ENCODE results near the gene SP140L.
"Not testable (repeated sequence)": the region's sequence is repeated elsewhere in the genome, so short reads cannot be mapped to it uniquely, and the experiment has no call there.

Gene SP140L

DNA sequence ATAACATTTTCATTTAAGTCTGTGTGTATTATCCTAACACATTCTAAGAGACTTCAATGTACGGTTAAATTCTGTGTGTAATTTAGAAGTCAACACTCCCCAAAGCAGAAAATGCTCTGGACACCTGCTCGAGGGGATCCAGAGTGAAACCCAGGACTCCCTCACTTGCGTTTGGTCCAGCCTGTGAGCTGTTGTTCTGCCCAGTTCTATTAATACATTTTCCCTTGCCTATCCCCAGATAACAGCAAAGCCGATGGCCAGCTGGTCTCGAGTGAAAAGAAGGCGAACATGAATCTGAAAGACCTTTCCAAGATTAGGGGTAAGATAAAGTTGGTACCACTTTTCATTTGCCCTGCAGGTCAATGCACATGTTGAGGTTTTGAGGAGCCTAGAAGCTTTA, 58.0 kb downstream of the SP140L start:
- no peak for FAIRE-seq

DNA sequence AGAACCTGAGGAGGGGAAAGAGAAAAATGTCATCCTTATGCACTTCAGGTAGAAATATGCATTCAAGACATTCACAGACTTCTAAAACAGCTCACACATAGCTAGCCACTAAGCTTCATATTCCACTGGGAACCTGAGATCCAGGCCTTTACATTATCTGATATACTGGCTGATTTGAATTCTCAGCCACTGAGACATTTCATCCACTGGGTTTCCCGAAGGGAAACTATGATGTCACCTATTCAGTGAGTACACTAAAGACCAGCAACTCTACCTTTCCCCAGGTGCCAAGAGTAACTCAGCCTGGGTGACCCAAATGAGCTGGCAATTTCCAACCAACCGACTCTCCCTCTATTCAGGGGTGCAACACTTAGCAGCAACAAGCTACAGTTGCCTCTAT, 67.3 kb downstream of the SP140L start:
- FAIRE-seq = no peak

DNA sequence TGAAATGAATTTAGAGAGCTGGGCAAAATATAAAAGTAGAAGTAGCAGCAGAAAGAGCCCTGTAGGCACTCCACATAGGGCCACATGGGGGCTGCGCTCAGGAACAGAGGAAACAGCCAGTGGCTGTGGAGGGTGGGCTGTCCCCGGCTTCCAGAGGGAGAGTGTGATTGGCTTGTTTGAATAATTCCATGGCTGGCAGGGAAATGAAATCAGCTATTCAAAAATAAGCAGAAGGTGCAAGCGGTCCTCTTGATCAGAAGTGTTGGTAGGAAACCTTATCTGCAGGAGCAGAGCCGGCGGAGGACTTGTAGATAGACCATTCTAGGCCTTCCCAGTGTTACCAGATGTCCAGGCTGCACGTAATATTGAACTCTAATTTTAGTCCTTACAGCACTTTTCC, 71.7 kb downstream of the SP140L start:
- FAIRE-seq = not testable (repeated sequence)

DNA sequence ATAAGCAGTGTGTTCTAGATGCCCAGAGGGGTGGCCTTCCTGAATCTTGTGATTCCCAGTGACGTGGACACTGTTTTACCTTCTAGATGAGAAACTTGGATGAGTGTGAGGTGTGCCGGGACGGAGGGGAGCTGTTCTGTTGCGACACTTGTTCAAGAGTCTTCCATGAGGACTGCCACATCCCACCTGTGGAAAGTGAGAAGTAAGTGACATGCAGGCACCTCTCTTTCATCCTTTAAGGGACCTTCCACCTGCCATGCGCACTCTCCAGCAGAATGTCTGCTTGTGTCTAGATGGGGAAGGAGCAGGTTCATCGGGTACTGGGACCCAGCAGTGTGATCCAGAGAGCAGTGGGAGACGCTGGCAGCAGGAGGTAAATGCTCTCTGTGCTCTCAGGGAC, 73.0 kb downstream of the SP140L start:
- FAIRE-seq = no peak

DNA sequence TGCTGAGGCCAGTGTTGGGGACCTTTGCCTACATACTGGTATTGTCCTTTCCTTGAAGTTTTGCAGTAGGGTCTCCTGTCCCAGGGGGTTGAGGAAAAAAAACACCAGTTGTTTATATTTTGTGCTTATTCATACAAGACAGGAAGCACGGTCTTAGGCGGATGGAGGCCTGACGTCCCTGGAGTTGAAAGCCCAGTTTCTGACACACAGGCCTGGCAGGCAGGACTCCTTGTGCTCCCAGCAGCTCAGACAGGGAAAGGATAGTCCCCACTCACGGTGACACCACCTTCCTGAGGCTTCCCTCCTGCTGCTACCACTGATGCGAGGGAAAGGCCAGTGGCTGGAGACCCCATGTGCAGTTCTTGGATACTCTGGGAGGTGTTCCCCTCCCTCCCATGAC, 73.5 kb downstream of the SP140L start:
- FAIRE-seq = no peak

DNA sequence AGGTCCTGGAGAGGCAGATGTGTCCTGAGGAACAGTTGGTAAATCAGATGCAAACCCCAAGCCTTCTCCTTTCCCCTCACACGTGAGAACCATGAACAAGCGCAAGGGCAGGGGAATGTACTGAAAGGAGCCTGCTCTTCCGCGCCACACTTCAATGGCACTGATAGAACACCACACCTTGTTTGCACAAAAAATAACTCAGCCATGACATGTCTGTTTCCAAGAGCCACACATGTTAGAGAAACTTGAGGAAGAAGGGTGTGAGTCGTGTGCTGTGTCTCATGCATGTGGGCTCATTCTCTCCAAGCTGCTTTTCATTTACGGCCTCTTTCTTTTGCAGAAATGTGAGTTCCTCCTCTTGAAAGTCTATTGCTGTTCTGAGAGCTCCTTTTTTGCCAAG, 74.0 kb downstream of the SP140L start:
- FAIRE-seq = not testable (repeated sequence)

DNA sequence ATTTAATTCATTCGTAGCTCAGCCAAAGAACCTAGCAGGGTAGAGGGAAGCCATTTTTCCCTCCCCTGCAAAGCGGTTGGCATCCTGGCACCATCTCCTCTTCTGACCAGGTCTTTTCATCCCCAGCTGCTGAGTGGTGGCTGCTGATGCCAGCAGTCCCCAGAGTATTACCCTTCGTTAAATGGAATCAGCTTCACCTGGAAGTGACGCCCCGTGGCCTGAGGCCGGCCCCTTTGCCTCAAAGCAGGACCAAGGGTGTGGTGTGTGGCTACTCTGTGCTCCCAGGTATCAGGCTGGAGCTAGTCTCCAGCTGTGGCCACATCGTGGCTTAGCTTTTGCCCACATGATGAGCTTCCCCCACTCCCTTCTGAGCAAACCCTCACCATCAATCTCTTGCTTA, 76.8 kb downstream of the SP140L start:
- FAIRE-seq = no peak

DNA sequence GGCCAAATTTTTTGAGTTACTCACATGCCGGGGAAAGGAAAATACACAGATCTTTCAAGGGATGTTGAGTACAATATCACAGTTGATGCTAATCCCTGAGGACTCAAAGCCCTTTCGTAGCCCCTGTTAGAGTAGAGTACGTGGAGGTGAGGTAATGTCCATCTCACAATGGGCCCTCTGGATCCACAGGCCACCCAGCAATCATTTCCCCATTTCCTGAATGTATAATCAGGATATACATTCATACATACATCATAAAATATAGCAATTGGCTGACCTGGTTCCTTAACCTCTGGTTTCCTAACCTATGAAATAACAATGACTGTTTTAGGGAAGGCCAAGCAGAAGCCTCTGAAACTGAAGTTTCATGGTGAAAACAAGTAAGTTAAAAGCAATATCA, 78.8 kb downstream of the SP140L start:
- FAIRE-seq = no peak

DNA sequence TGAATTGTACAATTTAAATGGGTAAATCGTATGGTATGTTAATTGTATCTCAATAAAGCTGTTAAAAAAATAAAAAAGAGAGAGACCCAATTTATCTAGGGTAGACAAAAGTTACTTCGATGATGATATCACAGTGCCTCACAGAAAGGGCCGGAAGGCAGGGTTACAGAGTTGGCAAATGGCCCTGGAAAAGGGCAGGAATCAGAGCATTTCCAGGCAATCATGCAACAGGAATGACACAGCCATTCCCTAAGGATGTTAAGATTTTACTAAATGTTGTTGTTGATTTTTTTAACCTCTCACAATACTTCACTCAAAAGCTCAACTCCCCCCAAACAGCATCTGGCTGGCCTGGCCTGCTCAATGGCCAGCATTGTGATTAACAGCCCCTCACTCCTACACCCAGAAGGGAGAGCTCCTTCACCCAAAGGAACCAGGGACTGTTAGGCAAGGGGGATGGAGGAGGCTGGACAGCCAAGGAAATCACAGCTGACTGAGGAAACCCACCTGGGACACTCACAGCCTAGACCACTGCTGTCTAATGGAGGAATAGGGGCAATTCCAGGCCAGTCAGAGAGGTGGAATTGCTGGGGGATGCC, 81.3 kb downstream of the SP140L start:
- no peak for FAIRE-seq

DNA sequence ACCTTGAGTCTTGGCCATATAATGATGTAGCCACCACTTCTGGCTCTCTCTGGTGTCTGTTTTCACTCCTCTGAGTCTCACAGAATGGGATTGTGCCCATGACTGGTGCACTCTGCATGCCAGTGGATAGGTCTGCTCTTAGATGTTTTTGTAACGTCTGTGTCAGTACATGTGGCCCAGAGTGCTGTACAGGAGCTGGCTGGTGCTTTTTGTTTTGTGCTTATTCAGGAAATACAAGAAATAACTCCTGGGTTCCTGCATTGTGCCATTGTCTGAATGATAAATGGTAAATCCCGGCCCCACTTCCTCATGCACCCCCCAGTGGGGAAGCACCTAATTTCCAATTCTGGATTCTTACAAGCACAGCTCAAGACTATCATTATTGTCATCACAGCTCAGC, 82.3 kb downstream of the SP140L start:
- FAIRE-seq = not testable (repeated sequence)

DNA sequence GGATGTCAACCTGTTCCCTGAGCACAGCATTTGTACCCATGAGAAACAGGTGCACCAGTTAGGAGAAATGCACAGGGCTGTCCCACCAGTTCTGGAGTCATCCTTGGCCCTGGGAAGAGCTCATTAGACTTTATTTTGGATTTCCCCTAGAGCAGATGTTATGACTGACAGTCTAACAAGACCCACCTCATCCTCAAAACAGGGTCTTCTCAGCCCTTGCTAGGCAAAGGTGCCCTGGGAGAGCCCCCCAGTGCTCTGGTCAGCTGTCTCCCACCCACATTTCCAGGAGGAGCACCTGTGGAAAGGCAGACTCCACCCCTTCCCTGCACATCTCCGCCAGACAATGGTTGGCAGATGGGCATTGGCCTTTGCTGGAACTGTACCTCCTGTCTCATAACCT, 83.3 kb downstream of the SP140L start:
- no peak for FAIRE-seq

DNA sequence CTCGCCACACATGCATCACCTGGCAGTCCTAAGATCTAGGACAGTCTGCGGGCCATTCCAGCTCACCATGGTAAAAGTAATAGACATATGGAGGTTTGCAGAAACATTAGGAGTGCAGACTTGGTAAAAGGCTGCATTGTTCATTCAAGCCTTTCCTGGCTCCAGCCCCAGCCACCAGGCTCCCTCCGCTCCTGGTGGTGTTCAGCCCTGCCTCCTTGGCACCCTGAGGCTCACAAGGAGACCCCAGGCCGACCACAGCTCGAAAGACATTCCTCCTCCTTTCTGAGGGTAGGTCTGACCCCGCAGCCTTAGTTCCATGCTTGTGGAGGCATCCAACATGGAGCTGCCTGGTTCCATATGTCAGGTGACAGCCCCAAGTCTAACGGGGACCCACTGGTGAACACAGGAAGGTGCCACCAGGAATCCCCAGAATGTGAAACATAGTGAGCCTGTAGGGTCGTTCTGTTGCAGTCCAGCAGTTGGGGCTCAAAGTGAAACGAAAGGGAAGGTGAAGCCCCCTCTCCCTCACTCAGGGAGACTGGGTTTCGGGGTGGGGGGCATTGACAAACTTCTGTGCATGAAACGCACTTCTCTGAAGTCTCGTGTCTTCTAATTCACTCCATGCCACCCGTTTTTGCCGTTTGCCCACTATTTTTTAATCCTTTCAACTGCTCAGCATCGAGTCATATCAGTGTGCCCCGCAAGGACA, 84.0 kb downstream of the SP140L start:
- FAIRE-seq = no peak

DNA sequence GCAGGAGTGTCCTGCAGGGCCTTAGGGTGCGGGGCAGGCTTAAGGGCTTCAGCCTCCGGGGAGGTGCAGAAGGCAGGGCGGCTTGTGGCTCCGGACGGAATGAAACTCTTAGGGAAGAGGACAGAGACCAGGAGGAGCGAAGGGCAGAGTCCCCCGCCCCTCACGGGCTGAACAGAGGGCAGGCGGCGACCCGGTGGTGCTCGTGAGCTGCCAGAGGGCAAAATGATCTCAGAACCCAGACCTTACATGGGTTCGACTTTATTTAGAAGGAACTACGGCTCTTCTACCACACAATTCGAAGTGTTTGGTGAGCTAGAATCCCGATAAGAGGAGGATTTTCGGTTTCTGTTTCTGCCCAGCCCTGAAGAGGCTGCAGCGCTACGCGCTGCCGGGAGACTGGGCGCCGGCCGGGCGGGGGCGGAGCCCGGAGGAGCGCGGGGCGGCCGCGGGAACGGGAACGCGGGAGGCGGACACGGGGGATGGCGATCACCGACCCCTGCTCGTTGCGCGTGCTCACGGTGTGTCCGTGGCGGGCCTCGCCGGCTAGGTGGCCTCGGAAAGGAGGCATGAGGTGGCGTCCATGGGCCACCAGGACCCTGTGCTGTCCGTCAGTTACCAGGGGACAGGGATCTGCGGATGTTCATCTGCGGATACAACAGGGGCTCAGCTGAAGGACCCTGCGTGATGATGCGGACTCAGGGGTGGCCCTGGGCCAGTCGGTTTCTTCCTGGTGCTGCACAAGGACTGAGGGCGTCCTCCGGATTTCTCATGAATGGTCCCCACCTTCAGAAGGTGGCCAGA, 84.8 kb downstream of the SP140L start:
- no peak for FAIRE-seq

DNA sequence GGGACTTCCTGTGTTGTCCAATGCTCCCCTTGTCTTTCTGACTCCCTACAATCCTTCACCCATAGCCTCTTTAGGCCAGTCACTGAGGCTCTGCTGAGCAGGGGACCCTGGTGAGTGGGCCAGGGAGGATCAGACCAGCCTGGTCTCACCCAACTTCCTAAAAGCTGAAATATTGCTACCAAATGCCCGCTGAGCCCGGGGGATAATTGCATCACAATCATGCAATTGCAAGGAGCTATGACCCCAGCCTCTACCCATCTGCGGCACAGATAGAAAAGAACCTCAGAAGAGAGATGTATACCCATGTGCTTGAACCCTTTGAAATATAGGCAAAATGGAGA, 85.3 kb downstream of the SP140L start:
- no peak for FAIRE-seq

DNA sequence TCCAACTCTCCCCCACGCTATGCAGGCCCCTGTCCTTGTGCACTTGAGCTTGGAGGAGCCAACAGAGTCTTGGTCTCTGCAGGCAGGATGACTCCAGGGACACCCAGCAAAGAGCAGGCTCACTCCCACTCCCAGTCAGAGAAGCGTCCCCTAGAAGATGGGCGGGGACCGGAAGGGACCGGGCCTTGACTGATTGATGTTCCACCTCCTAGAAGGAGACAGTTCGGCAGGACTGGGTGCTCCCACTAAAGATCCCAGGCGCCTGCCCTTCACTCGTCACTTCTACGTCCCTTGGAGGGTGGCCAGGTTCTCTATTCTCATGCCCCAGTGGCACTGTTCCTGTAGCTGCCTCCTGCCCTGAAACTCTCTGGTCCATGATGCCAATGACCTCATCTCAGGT, 85.9 kb downstream of the SP140L start:
- FAIRE-seq = no peak

DNA sequence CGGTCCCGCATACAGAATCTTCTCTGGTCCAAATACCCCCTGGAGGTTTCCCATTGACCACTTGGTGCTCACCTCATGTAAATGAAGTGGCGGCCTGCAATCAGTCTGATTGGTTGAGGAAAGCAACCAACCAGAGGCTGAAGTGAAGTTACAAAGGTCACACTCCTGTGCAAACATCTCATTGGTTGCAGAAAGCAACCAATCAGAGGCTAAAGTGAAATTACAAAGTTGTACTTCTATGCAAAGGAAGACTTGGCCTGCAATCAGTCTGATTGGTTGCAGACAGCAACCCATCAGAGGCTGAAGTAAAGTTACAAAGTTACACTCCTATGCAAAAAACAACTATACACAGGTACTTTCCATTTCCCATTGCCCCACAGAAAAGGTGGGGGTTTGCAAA, 86.5 kb downstream of the SP140L start:
- FAIRE-seq = no peak

DNA sequence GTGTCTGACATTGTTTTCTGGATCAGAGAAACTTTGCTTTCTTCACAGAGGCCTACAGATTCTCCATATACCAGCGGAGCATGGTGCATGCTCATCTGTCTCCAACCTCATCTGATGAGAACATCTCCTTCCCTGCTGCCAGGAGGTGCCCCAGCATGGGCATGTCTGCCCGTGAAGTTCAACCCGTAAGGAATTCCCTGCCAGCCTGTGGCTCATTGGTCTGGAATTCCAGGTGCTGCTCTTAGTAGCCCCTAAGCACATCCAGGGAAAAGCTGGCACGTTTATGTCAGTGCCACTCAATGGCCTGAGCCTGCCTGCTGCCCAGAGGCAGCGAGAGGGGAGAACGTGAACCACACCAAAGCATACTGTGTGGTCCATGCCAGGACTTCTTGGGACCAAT, 87.3 kb downstream of the SP140L start:
- FAIRE-seq = no peak

DNA sequence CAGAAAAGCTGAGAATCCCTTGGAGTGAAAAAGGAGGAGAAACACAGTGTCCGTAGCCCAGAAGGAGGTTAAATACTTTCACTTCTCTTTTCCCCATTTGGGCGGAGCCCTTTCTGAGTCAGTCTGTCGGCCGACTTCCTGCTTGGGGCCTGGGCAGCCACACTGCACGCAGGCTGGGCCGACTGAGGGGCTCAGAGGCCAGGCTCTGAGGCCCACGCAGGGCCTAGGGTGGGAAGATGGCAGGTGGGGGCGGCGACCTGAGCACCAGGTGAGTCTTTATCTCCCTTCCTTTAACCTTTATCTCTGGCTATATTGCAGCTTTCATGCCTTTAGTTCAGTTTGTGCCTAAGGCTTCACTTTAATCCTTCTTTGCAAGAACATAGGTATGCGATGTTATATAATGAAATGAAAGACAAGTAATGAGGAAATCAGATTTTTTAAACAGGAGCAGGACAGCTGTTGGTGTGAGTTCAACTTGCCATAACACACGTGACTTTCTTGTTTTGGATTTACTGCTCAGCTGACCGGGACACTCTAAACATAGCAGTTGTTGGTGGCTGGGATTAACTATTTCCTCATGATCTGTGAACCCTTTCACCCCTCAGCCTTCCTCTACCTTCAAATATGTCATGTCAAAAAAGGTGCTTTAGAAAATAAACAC, 89.2 kb downstream of the SP140L start, which contains the start of gene SP100:
TSS of gene SP100 (plus strand) at position 141 of the 661 bp plus-strand sequence. CDS start at position 237, 96 bp downstream.
- FAIRE-seq = peak; percentile 75

DNA sequence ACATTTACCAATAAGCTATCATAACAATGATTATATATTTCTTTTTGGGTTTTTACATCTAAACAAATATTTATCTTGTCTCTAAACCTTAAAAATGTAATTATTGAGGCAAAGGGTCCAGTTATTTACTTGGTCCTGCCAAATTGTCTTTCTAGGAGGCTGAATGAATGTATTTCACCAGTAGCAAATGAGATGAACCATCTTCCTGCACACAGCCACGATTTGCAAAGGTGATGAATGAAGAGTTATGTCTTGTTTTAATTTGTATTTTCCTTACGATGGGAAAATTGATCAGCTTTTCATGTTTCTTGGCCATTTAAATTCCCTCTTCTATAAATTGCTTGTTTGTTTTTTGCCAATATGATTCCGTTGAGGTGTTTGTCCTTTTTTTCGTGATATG, 90.4 kb downstream of the SP140L start:
- no peak for FAIRE-seq

DNA sequence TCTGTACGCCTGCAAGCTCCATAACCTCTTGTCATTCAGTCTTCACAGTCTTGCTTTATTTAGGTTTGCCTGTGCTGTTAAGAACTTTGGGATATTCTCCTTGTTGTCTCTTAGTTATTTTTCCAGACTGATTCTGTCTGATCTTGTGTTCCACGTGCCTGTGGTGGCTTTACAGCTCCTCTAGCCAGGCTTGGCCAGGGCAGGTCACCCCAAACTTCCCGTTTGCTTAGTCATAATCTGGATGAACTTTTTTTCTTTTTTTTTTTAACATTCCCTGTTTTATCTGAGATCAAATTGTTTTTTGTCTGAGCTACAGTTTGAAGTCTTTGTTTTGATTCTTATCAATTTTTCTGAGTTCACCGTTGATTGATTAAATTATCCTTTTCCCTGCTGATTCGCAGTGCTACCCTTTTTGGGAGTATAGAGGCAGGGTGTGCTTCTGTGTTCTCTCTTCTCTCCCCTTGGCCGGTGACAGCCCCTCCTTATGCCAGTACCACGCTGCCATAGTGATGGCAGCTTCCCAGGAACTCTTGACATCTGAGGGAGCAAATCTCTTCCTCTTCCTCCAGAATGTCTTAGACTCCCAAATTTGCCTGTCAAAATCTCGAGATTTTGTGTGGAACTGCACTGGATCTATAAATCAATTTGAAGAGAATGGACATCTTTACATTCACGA, 91.5 kb downstream of the SP140L start:
- no peak for FAIRE-seq

DNA sequence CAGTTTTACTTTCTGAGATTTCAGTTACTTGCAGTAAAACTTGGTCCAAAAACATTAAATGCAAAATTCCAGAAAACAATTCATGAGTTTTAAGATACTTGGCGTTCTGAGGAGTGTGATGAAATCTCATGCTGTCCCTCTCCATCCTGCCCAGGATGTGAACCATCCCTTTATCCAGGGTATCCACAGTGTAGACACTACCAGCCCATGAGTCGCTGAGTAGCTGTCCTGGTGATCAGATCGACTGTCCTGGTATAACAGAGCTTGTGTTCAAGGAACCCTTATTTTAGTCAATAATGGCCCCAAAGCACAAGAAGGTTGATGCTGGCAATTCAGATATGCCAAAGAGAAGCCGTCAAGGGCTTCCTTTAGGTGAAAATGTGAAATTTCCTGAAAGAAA, 92.2 kb downstream of the SP140L start:
- no peak for FAIRE-seq

DNA sequence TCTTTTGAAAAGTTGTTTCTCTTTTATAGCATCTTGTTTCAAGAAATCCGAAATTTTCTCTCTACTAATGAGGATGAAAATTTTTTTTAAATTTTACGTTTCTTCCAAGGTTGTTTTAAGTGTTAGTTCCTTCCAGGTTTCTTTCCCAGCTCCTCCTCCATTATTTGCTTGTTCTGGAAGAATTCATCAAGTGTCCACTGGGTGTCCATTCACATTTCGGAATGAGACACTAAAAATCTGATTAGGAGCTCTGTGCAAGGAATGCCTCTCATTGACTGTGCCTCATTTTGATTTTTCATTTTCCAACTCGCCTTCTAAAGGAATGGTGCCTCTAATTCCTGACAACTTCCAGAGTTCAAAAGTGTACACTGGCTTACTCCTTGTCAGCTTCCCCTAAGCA, 95.2 kb downstream of the SP140L start:
- no peak for FAIRE-seq

DNA sequence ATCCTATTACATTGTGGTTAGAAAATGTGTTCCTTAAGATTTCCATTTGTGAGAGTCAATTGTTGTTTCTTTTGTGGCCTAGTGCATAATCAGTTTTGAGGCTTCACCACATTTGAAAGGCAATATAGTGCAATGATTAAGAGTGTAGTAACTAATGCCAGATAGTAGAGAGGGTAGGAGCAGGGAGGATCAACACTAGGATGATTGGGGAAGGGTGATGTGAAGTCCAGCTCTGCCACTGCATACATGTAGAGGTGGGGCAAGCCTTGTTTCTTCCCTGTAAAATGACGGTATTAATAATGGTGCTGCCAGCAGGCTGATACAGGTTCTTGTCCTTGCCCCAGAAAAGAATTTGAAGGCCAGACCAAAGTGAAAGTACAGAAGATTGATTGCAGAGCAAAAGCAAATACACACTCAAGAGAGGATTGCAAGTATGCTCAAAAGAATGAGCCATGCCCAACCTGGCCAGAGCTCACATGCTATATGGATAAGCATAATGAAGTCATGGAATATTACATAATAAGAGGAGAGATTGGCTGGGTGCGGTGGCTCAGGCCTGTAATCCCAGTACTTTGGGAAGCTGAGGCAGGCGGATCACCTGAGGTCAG, 97.0 kb downstream of the SP140L start:
- FAIRE-seq = no peak

Data from A204.1 (cell line).